ENCODE data around the gene DENND4B. TPM values are rescaled to one million over a fixed set of nuclear protein-coding genes. Genes with fewer than 3 reads are reported as not detected.

Gene DENND4B
- total and polyA plus RNA-seq, 9 of the 15 experiments (the other 6 are each of a cell fraction or from before 2014, with no cell fraction given): 9.5 to 80.5 (median 23.1) TPM

DNA sequence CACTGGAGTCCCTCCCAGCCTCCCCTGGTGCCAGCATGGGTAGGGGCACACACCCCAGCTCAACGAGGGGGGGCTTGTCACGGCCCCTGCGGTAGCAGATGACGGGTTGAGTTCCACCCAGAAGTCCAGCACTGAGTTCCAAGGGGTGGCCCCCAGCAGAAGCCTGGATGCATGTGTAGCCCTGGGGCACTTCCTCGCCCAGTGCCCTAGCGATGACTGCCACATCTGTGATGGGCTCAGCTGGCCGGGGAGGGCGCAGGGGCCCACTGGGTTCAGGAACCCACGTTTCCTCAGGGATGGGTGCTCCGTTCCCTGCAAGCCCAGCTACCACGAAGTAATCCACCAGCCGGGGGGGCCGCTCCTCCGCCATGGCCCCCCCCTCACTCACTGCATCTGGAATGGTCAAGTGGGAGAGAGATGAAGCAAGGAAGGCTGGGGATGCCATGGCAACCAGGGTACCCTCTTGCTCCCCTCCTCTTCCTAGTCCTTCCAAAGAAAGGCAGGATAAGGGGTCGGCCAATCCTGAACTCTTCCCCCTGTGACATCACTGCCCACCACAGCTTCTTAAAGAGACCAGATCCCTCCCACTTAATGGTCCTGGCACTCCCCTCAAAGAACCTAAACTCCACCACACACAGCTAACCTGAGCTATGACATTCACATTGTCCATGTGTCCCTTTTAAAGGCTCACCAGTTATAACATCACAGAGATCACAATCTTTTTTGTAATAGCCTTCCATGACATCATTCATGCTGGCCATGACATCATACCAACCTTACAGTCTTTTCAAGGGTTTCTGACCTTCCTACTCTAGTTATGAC, 2.3 kb downstream of the DENND4B start (continued):
- no peak for TF ChIP-seq ADNP (tag; IDR thresholded peaks at IDR 0.05)
- TF ChIP-seq NCOA1 (IDR thresholded peaks at IDR 0.05; ENCODE audit: low read depth): peak; percentile 90
- TF ChIP-seq, protein P1, sequence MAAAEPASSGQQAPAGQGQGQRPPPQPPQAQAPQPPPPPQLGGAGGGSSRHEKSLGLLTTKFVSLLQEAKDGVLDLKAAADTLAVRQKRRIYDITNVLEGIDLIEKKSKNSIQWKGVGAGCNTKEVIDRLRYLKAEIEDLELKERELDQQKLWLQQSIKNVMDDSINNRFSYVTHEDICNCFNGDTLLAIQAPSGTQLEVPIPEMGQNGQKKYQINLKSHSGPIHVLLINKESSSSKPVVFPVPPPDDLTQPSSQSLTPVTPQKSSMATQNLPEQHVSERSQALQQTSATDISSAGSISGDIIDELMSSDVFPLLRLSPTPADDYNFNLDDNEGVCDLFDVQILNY (CRISPR knock-in tag; IDR thresholded peaks at IDR 0.05): no peak
- TF ChIP-seq, protein P2, sequence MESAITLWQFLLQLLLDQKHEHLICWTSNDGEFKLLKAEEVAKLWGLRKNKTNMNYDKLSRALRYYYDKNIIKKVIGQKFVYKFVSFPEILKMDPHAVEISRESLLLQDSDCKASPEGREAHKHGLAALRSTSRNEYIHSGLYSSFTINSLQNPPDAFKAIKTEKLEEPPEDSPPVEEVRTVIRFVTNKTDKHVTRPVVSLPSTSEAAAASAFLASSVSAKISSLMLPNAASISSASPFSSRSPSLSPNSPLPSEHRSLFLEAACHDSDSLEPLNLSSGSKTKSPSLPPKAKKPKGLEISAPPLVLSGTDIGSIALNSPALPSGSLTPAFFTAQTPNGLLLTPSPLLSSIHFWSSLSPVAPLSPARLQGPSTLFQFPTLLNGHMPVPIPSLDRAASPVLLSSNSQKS (CRISPR knock-in tag; IDR thresholded peaks at IDR 0.05): no peak
- TF ChIP-seq, protein P3, sequence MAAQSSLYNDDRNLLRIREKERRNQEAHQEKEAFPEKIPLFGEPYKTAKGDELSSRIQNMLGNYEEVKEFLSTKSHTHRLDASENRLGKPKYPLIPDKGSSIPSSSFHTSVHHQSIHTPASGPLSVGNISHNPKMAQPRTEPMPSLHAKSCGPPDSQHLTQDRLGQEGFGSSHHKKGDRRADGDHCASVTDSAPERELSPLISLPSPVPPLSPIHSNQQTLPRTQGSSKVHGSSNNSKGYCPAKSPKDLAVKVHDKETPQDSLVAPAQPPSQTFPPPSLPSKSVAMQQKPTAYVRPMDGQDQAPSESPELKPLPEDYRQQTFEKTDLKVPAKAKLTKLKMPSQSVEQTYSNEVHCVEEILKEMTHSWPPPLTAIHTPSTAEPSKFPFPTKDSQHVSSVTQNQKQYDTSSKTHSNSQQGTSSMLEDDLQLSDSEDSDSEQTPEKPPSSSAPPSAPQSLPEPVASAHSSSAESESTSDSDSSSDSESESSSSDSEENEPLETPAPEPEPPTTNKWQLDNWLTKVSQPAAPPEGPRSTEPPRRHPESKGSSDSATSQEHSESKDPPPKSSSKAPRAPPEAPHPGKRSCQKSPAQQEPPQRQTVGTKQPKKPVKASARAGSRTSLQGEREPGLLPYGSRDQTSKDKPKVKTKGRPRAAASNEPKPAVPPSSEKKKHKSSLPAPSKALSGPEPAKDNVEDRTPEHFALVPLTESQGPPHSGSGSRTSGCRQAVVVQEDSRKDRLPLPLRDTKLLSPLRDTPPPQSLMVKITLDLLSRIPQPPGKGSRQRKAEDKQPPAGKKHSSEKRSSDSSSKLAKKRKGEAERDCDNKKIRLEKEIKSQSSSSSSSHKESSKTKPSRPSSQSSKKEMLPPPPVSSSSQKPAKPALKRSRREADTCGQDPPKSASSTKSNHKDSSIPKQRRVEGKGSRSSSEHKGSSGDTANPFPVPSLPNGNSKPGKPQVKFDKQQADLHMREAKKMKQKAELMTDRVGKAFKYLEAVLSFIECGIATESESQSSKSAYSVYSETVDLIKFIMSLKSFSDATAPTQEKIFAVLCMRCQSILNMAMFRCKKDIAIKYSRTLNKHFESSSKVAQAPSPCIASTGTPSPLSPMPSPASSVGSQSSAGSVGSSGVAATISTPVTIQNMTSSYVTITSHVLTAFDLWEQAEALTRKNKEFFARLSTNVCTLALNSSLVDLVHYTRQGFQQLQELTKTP (IDR thresholded peaks at IDR 0.05; ENCODE audit: low read depth in 1 of 2, partially characterized antibody in 2 of 2): no peak
- TF ChIP-seq LCOR (CRISPR knock-in tag; IDR thresholded peaks at IDR 0.05): no peak
- TF ChIP-seq GATAD2A (IDR thresholded peaks at IDR 0.05): no peak
- no peak for TF ChIP-seq CBX5 (IDR thresholded peaks at IDR 0.05; ENCODE audit: borderline replicate concordance, low read depth)
- TF ChIP-seq POLR2AphosphoS2 (IDR thresholded peaks at IDR 0.05; ENCODE audit: low read length): no peak
- TF ChIP-seq RBM34 (IDR thresholded peaks at IDR 0.05; ENCODE audit: borderline replicate concordance, insufficient read depth, low read length): no peak
- no peak for TF ChIP-seq MCM3 (IDR thresholded peaks at IDR 0.05)
- TF ChIP-seq, protein P4, sequence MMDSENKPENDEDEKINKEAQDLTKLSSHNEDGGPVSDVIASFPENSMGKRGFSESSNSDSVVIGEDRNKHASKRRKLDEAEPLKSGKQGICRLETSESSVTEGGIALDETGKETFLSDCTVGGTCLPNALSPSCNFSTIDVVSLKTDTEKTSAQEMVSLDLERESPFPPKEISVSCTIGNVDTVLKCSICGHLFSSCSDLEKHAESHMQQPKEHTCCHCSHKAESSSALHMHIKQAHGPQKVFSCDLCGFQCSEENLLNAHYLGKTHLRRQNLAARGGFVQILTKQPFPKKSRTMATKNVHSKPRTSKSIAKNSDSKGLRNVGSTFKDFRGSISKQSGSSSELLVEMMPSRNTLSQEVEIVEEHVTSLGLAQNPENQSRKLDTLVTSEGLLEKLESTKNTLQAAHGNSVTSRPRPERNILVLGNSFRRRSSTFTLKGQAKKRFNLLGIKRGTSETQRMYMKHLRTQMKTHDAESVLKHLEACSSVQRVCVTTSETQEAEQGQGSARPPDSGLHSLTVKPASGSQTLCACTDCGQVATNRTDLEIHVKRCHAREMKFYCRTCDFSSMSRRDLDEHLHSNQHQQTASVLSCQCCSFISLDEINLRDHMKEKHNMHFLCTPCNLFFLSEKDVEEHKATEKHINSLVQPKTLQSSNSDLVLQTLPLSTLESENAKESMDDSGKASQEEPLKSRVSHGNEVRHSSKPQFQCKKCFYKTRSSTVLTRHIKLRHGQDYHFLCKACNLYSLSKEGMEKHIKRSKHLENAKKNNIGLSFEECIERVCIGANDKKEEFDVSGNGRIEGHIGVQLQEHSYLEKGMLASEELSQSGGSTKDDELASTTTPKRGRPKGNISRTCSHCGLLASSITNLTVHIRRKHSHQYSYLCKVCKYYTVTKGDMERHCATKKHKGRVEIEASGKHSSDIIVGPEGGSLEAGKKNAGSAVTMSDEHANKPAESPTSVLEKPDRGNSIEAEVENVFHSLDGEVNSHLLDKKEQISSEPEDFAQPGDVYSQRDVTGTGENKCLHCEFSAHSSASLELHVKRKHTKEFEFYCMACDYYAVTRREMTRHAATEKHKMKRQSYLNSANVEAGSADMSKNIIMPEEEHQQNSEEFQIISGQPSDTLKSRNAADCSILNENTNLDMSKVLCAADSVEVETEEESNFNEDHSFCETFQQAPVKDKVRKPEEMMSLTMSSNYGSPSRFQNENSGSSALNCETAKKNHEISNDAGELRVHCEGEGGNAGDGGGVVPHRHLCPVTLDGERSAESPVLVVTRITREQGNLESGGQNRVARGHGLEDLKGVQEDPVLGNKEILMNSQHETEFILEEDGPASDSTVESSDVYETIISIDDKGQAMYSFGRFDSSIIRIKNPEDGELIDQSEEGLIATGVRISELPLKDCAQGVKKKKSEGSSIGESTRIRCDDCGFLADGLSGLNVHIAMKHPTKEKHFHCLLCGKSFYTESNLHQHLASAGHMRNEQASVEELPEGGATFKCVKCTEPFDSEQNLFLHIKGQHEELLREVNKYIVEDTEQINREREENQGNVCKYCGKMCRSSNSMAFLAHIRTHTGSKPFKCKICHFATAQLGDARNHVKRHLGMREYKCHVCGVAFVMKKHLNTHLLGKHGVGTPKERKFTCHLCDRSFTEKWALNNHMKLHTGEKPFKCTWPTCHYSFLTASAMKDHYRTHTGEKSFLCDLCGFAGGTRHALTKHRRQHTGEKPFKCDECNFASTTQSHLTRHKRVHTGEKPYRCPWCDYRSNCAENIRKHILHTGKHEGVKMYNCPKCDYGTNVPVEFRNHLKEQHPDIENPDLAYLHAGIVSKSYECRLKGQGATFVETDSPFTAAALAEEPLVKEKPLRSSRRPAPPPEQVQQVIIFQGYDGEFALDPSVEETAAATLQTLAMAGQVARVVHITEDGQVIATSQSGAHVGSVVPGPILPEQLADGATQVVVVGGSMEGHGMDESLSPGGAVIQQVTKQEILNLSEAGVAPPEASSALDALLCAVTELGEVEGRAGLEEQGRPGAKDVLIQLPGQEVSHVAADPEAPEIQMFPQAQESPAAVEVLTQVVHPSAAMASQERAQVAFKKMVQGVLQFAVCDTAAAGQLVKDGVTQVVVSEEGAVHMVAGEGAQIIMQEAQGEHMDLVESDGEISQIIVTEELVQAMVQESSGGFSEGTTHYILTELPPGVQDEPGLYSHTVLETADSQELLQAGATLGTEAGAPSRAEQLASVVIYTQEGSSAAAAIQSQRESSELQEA (IDR thresholded peaks at IDR 0.05; ENCODE audit: low read depth): no peak
- TF ChIP-seq NEUROD1 (IDR thresholded peaks at IDR 0.05; ENCODE audit: borderline replicate concordance, low read depth, low read length, partially characterized antibody): no peak

Data from K562 (cell line).